HL-60 (cell line): ENCODE results near the gene RPS6KA3.

Experiments
- GABPA ChIP-seq: IDR thresholded peaks from 2 replicates; pipeline ENCODE4 v1.6.1; 2012; ENCODE audit warnings: low read depth
- POLR2AphosphoS5 ChIP-seq: IDR thresholded peaks from 2 replicates; pipeline ENCODE4 v1.6.1; 2012; ENCODE audit warnings: low read depth
- TF ChIP-seq, protein P1 (sequence below): IDR thresholded peaks from one replicate; pipeline ENCODE4 v1.5.1; 2011; ENCODE audit warnings: low read length, control low read depth, inconsistent platforms; ENCODE audit not compliant: insufficient read depth
- TF ChIP-seq, protein P2 (sequence below): IDR thresholded peaks from 2 replicates; pipeline ENCODE4 v1.6.1; 2012; ENCODE audit warnings: low read depth; ENCODE audit not compliant: insufficient replicate concordance

DNA sequence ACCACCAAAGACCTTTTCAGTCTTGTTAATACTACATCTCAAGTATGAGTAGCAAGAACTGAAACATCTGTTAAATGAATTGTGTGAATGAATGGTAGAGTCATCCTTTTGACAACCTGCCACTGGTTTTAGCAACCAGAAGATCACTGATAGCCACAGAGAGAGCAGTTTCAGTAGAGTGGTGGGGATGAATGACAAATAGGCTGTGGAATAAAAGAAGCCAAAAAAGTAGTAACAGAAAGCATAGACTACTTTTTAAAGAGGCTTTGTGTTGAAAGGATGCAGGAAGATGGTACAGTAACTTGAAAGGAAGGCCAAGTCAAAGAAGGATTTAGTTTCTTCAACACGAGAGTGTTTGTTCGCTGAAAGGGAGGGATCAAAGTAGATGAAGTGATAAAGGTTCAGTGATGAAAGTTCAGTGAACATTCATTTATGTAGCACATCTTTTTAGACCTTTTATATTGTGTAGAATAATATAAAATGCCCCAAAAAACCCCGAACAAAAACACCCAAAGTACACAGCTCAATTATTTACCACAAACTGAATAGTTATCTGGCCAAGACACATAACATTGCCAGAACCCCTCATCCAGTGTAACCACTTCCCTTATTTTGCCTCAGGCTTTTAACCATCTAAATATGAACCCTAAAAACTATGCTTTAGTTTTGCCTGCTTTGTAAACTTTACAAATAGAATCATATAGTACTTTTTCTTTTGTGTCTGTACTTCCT, 84.9 kb downstream of the RPS6KA3 start:
- TF ChIP-seq, protein P1, sequence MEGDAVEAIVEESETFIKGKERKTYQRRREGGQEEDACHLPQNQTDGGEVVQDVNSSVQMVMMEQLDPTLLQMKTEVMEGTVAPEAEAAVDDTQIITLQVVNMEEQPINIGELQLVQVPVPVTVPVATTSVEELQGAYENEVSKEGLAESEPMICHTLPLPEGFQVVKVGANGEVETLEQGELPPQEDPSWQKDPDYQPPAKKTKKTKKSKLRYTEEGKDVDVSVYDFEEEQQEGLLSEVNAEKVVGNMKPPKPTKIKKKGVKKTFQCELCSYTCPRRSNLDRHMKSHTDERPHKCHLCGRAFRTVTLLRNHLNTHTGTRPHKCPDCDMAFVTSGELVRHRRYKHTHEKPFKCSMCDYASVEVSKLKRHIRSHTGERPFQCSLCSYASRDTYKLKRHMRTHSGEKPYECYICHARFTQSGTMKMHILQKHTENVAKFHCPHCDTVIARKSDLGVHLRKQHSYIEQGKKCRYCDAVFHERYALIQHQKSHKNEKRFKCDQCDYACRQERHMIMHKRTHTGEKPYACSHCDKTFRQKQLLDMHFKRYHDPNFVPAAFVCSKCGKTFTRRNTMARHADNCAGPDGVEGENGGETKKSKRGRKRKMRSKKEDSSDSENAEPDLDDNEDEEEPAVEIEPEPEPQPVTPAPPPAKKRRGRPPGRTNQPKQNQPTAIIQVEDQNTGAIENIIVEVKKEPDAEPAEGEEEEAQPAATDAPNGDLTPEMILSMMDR = no peak
- TF ChIP-seq POLR2AphosphoS5 (no peak), GABPA (no peak)
- TF ChIP-seq, protein P2, sequence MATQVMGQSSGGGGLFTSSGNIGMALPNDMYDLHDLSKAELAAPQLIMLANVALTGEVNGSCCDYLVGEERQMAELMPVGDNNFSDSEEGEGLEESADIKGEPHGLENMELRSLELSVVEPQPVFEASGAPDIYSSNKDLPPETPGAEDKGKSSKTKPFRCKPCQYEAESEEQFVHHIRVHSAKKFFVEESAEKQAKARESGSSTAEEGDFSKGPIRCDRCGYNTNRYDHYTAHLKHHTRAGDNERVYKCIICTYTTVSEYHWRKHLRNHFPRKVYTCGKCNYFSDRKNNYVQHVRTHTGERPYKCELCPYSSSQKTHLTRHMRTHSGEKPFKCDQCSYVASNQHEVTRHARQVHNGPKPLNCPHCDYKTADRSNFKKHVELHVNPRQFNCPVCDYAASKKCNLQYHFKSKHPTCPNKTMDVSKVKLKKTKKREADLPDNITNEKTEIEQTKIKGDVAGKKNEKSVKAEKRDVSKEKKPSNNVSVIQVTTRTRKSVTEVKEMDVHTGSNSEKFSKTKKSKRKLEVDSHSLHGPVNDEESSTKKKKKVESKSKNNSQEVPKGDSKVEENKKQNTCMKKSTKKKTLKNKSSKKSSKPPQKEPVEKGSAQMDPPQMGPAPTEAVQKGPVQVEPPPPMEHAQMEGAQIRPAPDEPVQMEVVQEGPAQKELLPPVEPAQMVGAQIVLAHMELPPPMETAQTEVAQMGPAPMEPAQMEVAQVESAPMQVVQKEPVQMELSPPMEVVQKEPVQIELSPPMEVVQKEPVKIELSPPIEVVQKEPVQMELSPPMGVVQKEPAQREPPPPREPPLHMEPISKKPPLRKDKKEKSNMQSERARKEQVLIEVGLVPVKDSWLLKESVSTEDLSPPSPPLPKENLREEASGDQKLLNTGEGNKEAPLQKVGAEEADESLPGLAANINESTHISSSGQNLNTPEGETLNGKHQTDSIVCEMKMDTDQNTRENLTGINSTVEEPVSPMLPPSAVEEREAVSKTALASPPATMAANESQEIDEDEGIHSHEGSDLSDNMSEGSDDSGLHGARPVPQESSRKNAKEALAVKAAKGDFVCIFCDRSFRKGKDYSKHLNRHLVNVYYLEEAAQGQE = no peak
